ENCODE data around the gene RASA3.
"Not testable (repeated sequence)": the region's sequence is repeated elsewhere in the genome, so short reads cannot be mapped to it uniquely, and the experiment has no call there.

Gene RASA3

DNA sequence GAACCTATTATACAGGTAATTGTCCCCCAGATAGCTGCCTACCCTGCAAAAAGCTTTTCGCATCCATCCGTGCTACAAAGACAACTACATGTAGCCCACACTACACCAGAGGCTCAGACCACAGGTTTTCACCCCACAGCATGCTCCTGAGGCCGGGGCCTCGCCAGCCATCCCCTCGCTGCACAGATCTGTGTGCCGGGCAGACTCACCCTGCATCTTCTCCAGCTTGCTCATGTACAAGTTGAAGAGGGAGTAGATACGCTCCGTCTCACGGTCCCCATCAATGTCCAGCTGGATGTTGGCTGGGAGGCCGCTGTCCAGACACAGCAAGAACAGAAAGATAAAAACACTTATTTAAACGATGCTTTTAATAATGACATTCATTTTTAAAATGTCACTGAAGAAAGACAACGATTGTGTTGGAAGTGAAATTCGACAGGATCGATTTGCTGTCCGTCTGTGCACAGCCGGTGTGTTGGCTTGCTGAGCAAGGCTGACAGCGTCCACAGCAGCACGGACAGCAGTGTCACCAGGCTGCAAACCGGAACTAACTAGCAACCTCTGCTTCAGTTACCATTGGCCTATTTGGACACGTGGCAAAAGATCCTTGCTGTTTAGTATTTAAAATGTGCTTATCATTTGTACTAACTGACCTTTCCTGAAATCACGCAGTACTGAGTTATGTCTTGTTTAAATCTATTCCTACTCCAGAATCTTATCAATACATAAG, 140.0 kb downstream of the RASA3 start:
- TF ChIP-seq, protein P1, sequence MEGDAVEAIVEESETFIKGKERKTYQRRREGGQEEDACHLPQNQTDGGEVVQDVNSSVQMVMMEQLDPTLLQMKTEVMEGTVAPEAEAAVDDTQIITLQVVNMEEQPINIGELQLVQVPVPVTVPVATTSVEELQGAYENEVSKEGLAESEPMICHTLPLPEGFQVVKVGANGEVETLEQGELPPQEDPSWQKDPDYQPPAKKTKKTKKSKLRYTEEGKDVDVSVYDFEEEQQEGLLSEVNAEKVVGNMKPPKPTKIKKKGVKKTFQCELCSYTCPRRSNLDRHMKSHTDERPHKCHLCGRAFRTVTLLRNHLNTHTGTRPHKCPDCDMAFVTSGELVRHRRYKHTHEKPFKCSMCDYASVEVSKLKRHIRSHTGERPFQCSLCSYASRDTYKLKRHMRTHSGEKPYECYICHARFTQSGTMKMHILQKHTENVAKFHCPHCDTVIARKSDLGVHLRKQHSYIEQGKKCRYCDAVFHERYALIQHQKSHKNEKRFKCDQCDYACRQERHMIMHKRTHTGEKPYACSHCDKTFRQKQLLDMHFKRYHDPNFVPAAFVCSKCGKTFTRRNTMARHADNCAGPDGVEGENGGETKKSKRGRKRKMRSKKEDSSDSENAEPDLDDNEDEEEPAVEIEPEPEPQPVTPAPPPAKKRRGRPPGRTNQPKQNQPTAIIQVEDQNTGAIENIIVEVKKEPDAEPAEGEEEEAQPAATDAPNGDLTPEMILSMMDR (IDR thresholded peaks at IDR 0.05; ENCODE audit: low read length, missing control alignments) = no peak
- H3K4me3 ChIP-seq (replicated peaks; ENCODE audit: low read depth, low read length) = no peak overlapping the region
- DNase-seq (ENCODE audit: low read depth) = no peak

DNA sequence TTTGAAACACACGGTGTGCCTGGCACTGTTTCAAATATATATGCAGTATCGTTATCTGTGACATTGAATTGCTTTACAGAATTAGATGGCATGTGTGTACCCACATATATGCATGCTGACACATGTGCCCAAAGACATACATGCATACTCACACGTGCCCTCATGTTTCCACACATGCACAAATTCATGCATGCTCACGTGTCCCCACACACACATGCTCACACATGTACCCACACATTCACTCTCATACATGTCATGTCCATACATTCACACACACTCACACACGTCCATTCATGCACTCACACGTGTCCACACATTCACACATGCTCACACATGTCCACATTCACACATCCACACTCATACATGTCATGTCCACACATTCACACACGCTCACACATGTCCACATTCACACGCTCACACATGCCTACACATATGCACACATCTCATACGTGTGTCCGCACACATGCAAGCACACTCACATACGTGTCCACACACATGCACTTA, 140.7 kb downstream of the RASA3 start:
- no peak overlapping the region for H3K4me3 ChIP-seq (replicated peaks; ENCODE audit: low read depth, low read length)
- TF ChIP-seq, protein P1 (IDR thresholded peaks at IDR 0.05; ENCODE audit: low read length, missing control alignments) = no peak
- DNase-seq (ENCODE audit: low read depth) = no peak

DNA sequence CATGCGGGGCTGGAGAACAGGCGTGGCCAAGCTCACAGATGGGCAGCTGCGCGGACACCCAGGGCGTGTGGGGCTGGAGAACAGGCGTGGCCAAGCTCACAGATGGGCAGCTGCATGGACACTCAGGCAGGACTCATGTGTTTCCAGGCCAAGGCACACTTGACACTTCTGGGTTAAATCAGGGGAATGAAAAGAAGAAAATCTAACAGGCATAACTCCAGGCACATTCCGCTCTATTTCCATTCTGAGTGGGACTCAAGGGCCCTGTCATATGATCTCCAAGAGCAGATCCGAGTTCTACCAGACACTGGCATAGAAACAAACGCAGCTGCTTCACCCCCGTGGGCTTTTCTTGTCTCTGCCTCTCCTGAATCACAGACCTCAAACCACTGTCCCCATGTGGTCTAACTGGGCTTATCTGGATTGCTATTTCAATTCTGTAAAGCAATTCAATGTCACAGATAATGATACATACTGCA, 141.2 kb downstream of the RASA3 start:
- H3K4me3 ChIP-seq (replicated peaks; ENCODE audit: low read depth, low read length) = no peak overlapping the region
- no peak for DNase-seq (ENCODE audit: low read depth)
- TF ChIP-seq, protein P1 (IDR thresholded peaks at IDR 0.05; ENCODE audit: low read length, missing control alignments) = no peak

DNA sequence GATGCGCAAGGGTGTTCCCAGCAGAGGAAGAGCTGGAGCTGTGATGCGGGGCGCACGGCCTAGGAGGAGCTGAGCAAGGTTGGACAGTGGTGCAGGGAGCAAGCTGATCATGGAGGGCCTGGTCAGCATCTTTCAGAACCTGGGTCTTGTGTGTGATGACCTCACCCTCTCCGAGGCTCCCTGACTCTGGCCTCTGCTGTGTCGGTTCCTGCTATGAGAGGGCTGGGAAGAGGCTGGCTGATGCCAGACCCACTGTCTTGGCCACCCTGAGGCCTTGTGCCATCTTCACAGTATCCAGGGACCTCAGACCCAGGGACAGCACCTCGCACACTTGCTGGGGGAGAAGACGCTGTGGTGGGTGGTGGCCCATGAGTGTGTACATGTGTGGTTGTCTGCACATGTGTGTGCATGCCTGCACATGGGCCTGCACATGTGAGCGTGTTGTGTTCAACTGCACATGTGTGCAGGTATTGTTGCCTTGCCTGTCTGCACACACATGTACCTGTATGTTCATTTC, 142.0 kb downstream of the RASA3 start:
- DNase-seq (ENCODE audit: low read depth) = no peak
- TF ChIP-seq, protein P1 (IDR thresholded peaks at IDR 0.05; ENCODE audit: low read length, missing control alignments) = no peak
- H3K4me3 ChIP-seq (replicated peaks; ENCODE audit: low read depth, low read length) = no peak overlapping the region

GRCh38 chr13:113989585-113990300, 142.7 kb downstream of the RASA3 start:
- DNase-seq (ENCODE audit: low read depth) = no peak
- TF ChIP-seq, protein P1 (IDR thresholded peaks at IDR 0.05; ENCODE audit: low read length, missing control alignments) = no peak
- no peak overlapping the region for H3K4me3 ChIP-seq (replicated peaks; ENCODE audit: low read depth, low read length)

DNA sequence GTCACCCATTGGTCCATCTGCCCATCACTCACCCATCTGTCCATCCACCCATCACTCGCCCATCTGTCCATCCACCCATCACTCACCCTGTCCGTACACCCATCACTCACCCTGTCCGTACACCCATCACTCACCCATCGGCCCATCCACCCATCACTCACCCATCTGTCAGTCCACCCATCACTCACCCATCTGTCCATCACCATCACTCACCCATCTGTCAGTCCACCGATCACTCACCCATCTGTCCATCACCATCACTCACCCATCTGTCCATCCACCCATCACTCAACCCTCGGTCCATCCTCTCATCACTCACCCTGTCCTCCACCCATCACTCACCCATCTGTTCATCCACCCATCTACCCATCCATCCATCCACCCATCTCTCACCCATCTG, 143.6 kb downstream of the RASA3 start:
- H3K4me3 ChIP-seq (replicated peaks; ENCODE audit: low read depth, low read length); DNase-seq (ENCODE audit: low read depth): not testable (repeated sequence)

DNA sequence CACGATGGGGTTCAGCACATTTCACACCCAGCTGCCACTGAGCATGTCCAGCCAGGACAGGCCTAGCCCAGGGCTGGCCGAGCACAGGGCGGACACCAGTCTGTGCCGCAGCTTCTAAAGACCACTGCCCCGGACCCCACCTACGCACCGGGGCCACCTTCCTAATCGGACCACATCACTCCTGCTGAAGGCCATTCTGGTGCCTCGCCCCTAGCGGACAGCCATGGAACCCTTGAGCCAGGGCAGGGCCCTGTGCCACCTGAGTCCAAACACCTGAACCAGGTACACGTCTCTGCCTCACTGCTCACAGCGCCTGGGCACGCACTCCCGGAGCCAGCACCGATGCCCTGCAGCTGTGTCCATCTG, 150.1 kb downstream of the RASA3 start:
- H3K4me3 ChIP-seq (replicated peaks; ENCODE audit: low read depth, low read length) = no peak overlapping the region
- DNase-seq (ENCODE audit: low read depth) = no peak
- TF ChIP-seq, protein P1 (IDR thresholded peaks at IDR 0.05; ENCODE audit: low read length, missing control alignments) = no peak
